Measurements from ENCODE around the gene FIGLA. TPM values are rescaled to one million over a fixed set of nuclear protein-coding genes. Genes with fewer than 3 reads are reported as not detected.

The FIGLA gene
- total and polyA plus RNA-seq, 2 experiments from 2014 or later: not detected

GRCh38 chr2:70793450-70793849, 3.0 kb upstream of the FIGLA start:
- Histone ChIP-seq H4K20me1 (replicated peaks; ENCODE audit: insufficient read depth) (peaks cover 3% of the 10 kb centered on the region; the same call in 1 of the 2 replicates), H3K27ac (ENCODE audit: low read depth) (no peak overlapping the region), H3F3A (replicated peaks; ENCODE audit: low read depth) (peaks cover 6% of the 10 kb centered on the region; the same call in 1 of the 2 replicates), H3K36me3 (ENCODE audit: insufficient read depth) (no peaks in the 10 kb centered on the region), H3K27me3 (ENCODE audit: insufficient read depth) (peaks cover 75% of the 10 kb centered on the region), H2AFZ (no peak overlapping the region), H3K9me2 (ENCODE audit: insufficient read depth) (no peaks in the 10 kb centered on the region), H3K4me2 (no peak overlapping the region), H3K4me1 (ENCODE audit: insufficient read depth) (peaks cover 6% of the 10 kb centered on the region; the same call in 1 of the 2 replicates), H3K4me3 (no peak overlapping the region), H3K79me2 (replicated peaks; ENCODE audit: insufficient read depth) (no peaks in the 10 kb centered on the region)
- no peak overlapping the region for H3K27ac Mint-ChIP-seq
- H3K27me3 Mint-ChIP-seq (ENCODE audit: insufficient read depth, low read depth, poor library complexity): peaks cover 34% of the 10 kb centered on the region
- no peak for TF ChIP-seq EZH2phosphoT487 (IDR thresholded peaks at IDR 0.05; ENCODE audit: unreplicated experiment)
- TF ChIP-seq REST (IDR thresholded peaks at IDR 0.05; ENCODE audit: unreplicated experiment): no peak
- no peak for TF ChIP-seq NANOG (IDR thresholded peaks at IDR 0.05; ENCODE audit: borderline replicate concordance)
- TF ChIP-seq EZH2 (IDR thresholded peaks at IDR 0.05; ENCODE audit: low read depth, unreplicated experiment): no peak
- no peak for TF ChIP-seq ZNF462 (CRISPR knock-in tag; IDR thresholded peaks at IDR 0.05)
- TF ChIP-seq ZNF114 (CRISPR knock-in tag; IDR thresholded peaks at IDR 0.05): no peak
- no peak for TF ChIP-seq CREB1 (CRISPR knock-in tag; IDR thresholded peaks at IDR 0.05; ENCODE audit: low read depth)
- no peak for TF ChIP-seq POLR2AphosphoS5 (IDR thresholded peaks at IDR 0.05; ENCODE audit: low read depth)
- no peak for TF ChIP-seq CTCF (conservative IDR thresholded peaks at IDR 0.05; ENCODE audit: low read depth in 2 of 2)
- TF ChIP-seq ETS1 (IDR thresholded peaks at IDR 0.05): no peak
- TF ChIP-seq ZNF331 (CRISPR knock-in tag; IDR thresholded peaks at IDR 0.05; ENCODE audit: low read depth): no peak
- TF ChIP-seq STAT1 (IDR thresholded peaks at IDR 0.05; ENCODE audit: unreplicated experiment): no peak
- TF ChIP-seq JUNB (IDR thresholded peaks at IDR 0.05; ENCODE audit: unreplicated experiment): no peak
- ATAC-seq: no peak
- no peaks in the 10 kb centered on the region; the same call in 2 of the 3 replicates for H3K36me3 Mint-ChIP-seq (ENCODE audit: low read depth)
- H3K4me1 Mint-ChIP-seq: peaks cover 18% of the 10 kb centered on the region
- no peak for DNase-seq (ENCODE audit: low spot score)
- H3K9me3 Mint-ChIP-seq: peaks cover 4% of the 10 kb centered on the region; the same call in 2 of the 3 replicates
- no peak overlapping the region for H3K4me3 Mint-ChIP-seq

Data from GM23338 (cell line).